GM08714 (cell line): Measurements from ENCODE around the gene AKAP13.
"Not testable (repeated sequence)": the region's sequence is repeated elsewhere in the genome, so short reads cannot be mapped to it uniquely, and the experiment has no call there.

Experiments used
- H3K4me3 ChIP-seq: fragments of 200-500 bp; sonication (Bioruptor generic); 2 replicates; pipeline ENCODE4 v1.5.1; 2014; ENCODE audit warnings: mild to moderate bottlenecking, low read length, inconsistent platforms
- ZNF274 ChIP-seq: IDR thresholded peaks from 2 replicates; pipeline ENCODE4 v1.6.1; 2012; ENCODE audit warnings: mild to moderate bottlenecking, low read depth, low read length

AKAP13 gene

DNA sequence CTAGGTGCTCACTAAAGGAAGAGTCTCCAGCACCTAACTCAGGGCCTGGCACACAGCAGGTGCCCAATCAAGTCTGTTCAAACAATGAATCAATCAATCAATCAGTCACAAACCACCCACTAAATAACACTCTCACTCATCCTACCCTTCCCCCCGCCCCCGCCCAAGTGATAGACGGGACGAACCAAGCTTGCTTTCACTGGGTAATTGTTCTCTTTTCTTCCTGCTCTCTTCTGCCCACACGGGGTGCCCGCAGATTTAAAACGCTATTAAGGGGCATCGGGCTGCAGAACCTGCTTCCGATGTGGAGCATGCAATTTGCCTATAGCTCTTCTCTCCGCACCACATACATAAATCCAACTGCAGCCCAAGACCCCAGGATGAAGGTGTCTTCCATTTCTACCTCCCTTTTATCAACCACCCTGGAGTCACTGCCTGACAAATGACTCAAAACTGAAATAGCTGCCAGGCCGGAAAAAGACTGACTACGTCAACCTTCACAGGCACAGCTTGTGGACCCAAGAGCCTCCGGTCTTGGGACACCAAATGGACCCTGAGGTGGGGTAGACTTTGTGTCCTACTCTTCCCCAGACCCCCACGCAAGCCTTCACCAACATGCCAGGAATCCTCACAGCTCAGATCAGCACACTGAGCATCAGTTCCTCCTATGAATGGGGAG lies 412.6 kb downstream of the AKAP13 start:
- no peak for TF ChIP-seq ZNF274
- H3K4me3 ChIP-seq: no peak overlapping the region

DNA sequence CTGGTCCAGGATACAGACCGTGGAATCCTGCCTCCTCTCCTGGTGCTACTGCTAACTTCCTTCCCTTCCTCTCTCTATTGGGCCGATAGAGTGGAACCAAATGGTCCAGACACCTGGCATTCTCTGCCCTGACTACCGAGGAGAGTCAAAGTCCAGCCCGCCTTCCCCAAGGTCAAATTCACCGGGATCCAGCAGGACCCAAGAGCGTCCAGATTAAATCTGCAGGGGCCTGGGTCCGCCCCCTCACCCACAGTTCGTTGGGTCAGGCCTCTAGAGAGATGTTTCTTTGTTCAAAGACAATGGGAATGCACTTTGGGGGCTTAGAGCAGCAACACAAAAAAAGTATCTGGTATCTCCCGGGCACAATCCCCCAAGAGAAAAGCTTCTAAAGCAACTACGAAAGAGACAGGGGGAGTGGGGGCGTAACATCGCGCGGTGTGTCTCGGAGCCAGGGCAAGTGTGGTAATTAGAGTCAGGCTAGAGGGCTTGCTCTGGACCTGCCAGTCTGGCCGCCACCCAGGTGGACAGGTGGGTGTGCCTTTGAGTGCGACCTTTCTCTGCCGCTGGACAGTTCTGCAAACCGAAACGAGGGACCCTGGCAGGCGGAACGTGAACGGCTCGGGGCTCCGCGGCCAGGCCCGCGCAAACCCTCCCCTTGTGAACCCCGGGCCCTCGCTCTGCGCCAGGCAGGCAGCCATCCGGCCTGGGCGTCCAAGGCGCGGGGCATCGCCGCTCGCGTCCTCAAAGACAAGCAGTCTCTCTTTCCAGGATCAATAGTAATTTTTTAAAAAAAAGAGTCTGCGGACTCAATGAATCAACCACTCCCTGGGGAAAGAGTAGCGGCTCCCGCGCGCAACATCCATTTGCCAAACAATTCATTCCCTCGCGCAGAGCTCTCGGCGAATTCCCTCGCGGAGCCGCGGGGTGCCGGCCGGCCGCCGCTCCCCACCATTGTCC lies 413.5 kb downstream of the AKAP13 start:
- H3K4me3 ChIP-seq: peak overlapping the region; percentile 80
- TF ChIP-seq ZNF274: no peak

GRCh38 chr15:85794598-85795336 lies 414.4 kb downstream of the AKAP13 start, which contains the start of gene KLHL25:
KLHL25 (minus strand) TSS chr15:85794925; CDS start chr15:85769810, 25,115 bp downstream.
- TF ChIP-seq ZNF274: no peak
- H3K4me3 ChIP-seq: peak within 1 kb of the TSS; percentile 80

DNA sequence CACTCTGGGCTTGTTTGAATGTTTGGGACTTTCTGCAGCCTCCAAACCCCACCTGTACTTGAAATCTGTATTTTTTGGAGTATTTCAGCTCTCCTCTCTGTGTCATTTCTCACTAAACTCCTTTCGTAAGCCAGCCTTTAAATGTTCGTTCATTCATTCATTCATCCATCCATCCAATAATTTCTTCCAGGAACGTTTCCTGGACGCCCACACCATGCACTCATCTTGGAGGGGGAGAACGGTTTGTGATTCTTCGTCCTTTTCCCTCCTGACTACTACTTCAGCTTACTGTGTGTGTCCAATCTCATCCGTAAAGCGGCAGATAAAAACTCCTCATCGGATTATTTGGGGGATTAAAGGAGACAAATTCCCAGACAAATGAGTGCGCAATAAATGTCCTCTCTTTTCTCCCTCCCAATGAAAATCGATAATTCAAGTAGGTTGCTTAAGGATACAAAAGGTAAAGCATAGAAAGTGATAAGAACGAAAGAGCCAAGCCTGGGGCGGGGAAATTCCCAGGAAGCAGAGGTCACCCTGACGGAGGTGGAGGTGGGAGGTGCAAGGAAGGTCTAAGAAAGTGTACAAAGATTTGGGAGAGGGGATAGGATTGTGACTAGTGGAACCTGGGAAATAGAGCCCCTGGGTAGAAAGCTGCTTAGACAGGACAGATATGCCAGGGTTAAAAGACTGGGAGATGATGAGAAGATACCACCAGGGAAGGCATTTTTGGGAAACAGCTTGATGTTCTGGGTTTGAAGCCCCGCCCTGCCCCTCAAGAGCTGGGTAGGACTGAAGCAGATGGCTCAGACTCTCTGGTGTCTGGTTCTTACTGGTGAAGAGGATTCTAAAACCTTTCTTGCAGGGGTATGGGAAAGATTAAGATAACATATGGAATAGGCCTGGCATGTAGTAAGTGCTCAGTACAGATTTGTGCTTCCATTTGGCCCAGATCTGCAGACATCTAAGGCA lies 415.2 kb downstream of the AKAP13 start:
- no peak for TF ChIP-seq ZNF274
- H3K4me3 ChIP-seq: peak overlapping the region; percentile 75

- H3K4me3 ChIP-seq: not testable (repeated sequence)
These were observed 416.0 kb downstream of the AKAP13 start for GRCh38 chr15:85796371-85796770.
